Uterus (tissue), 4 donors: Measurements from ENCODE around the gene ATP4B. TPM values are rescaled to one million over a fixed set of nuclear protein-coding genes. Genes with fewer than 3 reads are reported as not detected.

Experiments used
- DNase-seq, 2 donors: peaks; one replicate each; pipeline ENCODE4 v3.0.0-alpha.2; 2019 to 2020
- H3K27ac ChIP-seq, 2 donors: fragments of 200-600 bp; sonication (generic); 1 replicate in 1 of 2; 2 replicates in 1 of 2; pipeline ENCODE4 v1.5.1; 2016 to 2018
- H3K27me3 ChIP-seq, 2 donors: fragments of 200-600 bp; sonication (generic); one replicate each; pipeline ENCODE4 v1.5.1; 2018 to 2019; ENCODE audit warnings: control low read depth in 1 of 2
- H3K36me3 ChIP-seq, 2 donors: fragments of 200-600 bp; sonication (generic); one replicate each; pipeline ENCODE4 v1.5.1; 2019; ENCODE audit warnings: control low read depth in 1 of 2
- H3K4me1 ChIP-seq, 2 donors: fragments of 200-600 bp; sonication (generic); one replicate each; pipeline ENCODE4 v1.5.1; 2018 to 2019; ENCODE audit warnings: control low read depth in 1 of 2
- H3K4me3 ChIP-seq, 2 donors: fragments of 200-600 bp; sonication (generic); 1 replicate in 1 of 2; 2 replicates in 1 of 2; pipeline ENCODE4 v1.5.1; 2018 to 2019; ENCODE audit warnings: mild to moderate bottlenecking in 1 of 2
- H3K9me3 ChIP-seq, 2 donors: fragments of 200-600 bp; sonication (generic); one replicate each; pipeline ENCODE4 v1.5.1; 2019; ENCODE audit warnings: control low read depth in 1 of 2
- CTCF ChIP-seq, 4 experiments: fragments of 200-600 bp in 2 of 4; fragments of 450-650 bp in 2 of 4; sonication (generic) in 2 of 4; IDR thresholded peaks; one replicate each; pipeline ENCODE4 v1.5.1; 2016 to 2019; ENCODE audit warnings: antibody characterized with exemption in 4 of 4, mild to moderate bottlenecking in 2 of 4, moderate library complexity in 1 of 4
- POLR2A ChIP-seq, 2 donors: fragments of 450-650 bp; IDR thresholded peaks; one replicate each; pipeline ENCODE4 v1.6.1; 2016; ENCODE audit warnings: antibody characterized with exemption in 2 of 2, mild to moderate bottlenecking in 1 of 2, moderate library complexity in 1 of 2
- intact Hi-C: fragments of 100-400 bp; cut with DNase I; formaldehyde crosslinking; loops from one replicate; pipeline ENCODE4 v1.15.1; 2023; ENCODE audit warnings: low total_unique reads
- total RNA-seq, 4 donors: library from RNA; depleted of rRNA in 3 of 4; stranded (reverse); fragments of >200 nt in 3 of 4; gene quantifications; one replicate each; pipeline versions ENCODE4 v1.1.0 to v1.2.4, GENCODE V29; 2014 to 2023
- donor health status: DM: yes; HTN: yes; CAD: no.

The ATP4B gene
- total RNA-seq, 4 donors from 2014 or later = 0.28 TPM; not detected in 3

- no peaks in the 10 kb centered on the region for H3K36me3 ChIP-seq
- no peaks in the 10 kb centered on the region for H3K4me1 ChIP-seq
- peak; percentile 8 to 10 for DNase-seq
- no peaks in the 10 kb centered on the region for H3K27me3 ChIP-seq
- H3K4me3 ChIP-seq = no peak within 1 kb of the TSS
- H3K9me3 ChIP-seq = no peaks in the 10 kb centered on the region
- no peak within 1 kb of the TSS for H3K27ac ChIP-seq
- intact Hi-C loops = no loop called here
- TF ChIP-seq CTCF (IDR thresholded peaks at IDR 0.05) (no peak), POLR2A (IDR thresholded peaks at IDR 0.05) (no peak)
These were observed 9.1 kb upstream of the ATP4B start, which contains the start of gene GRK1 for GRCh38 chr13:113666951-113667701. Gene GRK1 (plus strand): TSS chr13:113667219. CDS start chr13:113667387, 168 bp downstream.

- H3K36me3 ChIP-seq = no peaks in the 10 kb centered on the region
- peak; percentile 2 to 8 for DNase-seq
- H3K4me1 ChIP-seq = no peaks in the 10 kb centered on the region
- H3K9me3 ChIP-seq = no peaks in the 10 kb centered on the region
- TF ChIP-seq CTCF (IDR thresholded peaks at IDR 0.05) = no peak
- TF ChIP-seq POLR2A (IDR thresholded peaks at IDR 0.05) = no peak
- H3K27me3 ChIP-seq = no peaks in the 10 kb centered on the region
- H3K27ac ChIP-seq = no peak overlapping the region
- no peak overlapping the region for H3K4me3 ChIP-seq
- intact Hi-C loops = no loop called here
These were observed 8.3 kb upstream of the ATP4B start for GRCh38 chr13:113666329-113666670.

- intact Hi-C loops = no loop called here
- Histone ChIP-seq H3K27me3 (no peaks in the 10 kb centered on the region), H3K9me3 (no peaks in the 10 kb centered on the region), H3K4me3 (no peak overlapping the region), H3K36me3 (no peaks in the 10 kb centered on the region), H3K4me1 (no peaks in the 10 kb centered on the region), H3K27ac (no peak overlapping the region)
- DNase-seq = peak; percentile 6 to 9
- TF ChIP-seq POLR2A (IDR thresholded peaks at IDR 0.05) (no peak), CTCF (IDR thresholded peaks at IDR 0.05) (no peak)
These were observed 7.8 kb upstream of the ATP4B start for GRCh38 chr13:113665597-113666328.

GRCh38 chr13:113664751-113665596 lies 7.0 kb upstream of the ATP4B start:
- Histone ChIP-seq H3K36me3 (no peaks in the 10 kb centered on the region), H3K4me3 (no peak overlapping the region), H3K27me3 (no peaks in the 10 kb centered on the region), H3K9me3 (no peaks in the 10 kb centered on the region), H3K27ac (no peak overlapping the region), H3K4me1 (no peaks in the 10 kb centered on the region)
- peak; percentile 9 to 10 for DNase-seq
- intact Hi-C loops = no loop called here
- TF ChIP-seq CTCF (IDR thresholded peaks at IDR 0.05) (no peak), POLR2A (IDR thresholded peaks at IDR 0.05) (no peak)
